H7 (cell line): ENCODE measurements around the gene TFCP2L1. TPM values are rescaled to one million over a fixed set of nuclear protein-coding genes. Genes with fewer than 3 reads are reported as not detected.

ENCODE experiments used
- DNase-seq: peaks from one replicate; pipeline ENCODE4 v3.0.0; 2012
- H3K27me3 ChIP-seq: 2 replicates; pipeline ENCODE4 v1.6.0; 2011; ENCODE audit warnings: mild to moderate bottlenecking, low read length; ENCODE audit not compliant: control insufficient read depth, insufficient read depth
- H3K36me3 ChIP-seq: replicated peaks from 2 replicates; pipeline ENCODE4 v1.5.1; 2011; ENCODE audit warnings: low read length; ENCODE audit not compliant: control insufficient read depth, insufficient read depth
- H3K4me3 ChIP-seq: 2 replicates; pipeline ENCODE4 v1.5.1; 2011; ENCODE audit warnings: low read depth, mild to moderate bottlenecking, control low read depth, low read length, moderate library complexity; ENCODE audit not compliant: insufficient read depth
- total RNA-seq: library from RNA; depleted of rRNA; stranded (reverse); fragments of >200 nt; shearing (Covaris generic); gene quantifications from 2 replicates; pipeline ENCODE4 v1.2.3, GENCODE V29; 2014

TFCP2L1 gene
- total RNA-seq, 1 experiment from 2014 or later: 1.2 TPM

GRCh38 chr2:121263996-121264715 lies 20.8 kb downstream of the TFCP2L1 start:
- no peak overlapping the region for H3K4me3 ChIP-seq
- H3K27me3 ChIP-seq: no peaks in the 10 kb centered on the region
- H3K36me3 ChIP-seq: no peaks in the 10 kb centered on the region
- peak; percentile 62 for DNase-seq

GRCh38 chr2:121260370-121261154 lies 24.4 kb downstream of the TFCP2L1 start:
- Histone ChIP-seq H3K27me3 (no peaks in the 10 kb centered on the region), H3K4me3 (no peak overlapping the region), H3K36me3 (no peaks in the 10 kb centered on the region)
- no peak for DNase-seq

GRCh38 chr2:121258051-121258450 lies 27.0 kb downstream of the TFCP2L1 start:
- Histone ChIP-seq H3K36me3 (no peaks in the 10 kb centered on the region), H3K4me3 (no peak overlapping the region), H3K27me3 (no peaks in the 10 kb centered on the region)
- DNase-seq: no peak

GRCh38 chr2:121257480-121257840 lies 27.5 kb downstream of the TFCP2L1 start:
- no peak overlapping the region for H3K4me3 ChIP-seq
- DNase-seq: no peak
- H3K36me3 ChIP-seq: no peaks in the 10 kb centered on the region
- no peaks in the 10 kb centered on the region for H3K27me3 ChIP-seq

- peak; percentile 62 for DNase-seq
- Histone ChIP-seq H3K4me3 (no peak overlapping the region), H3K36me3 (no peaks in the 10 kb centered on the region), H3K27me3 (no peaks in the 10 kb centered on the region)
Observed at GRCh38 chr2:121256720-121257479, 28.1 kb downstream of the TFCP2L1 start.

GRCh38 chr2:121255358-121255757 lies 29.6 kb downstream of the TFCP2L1 start:
- H3K27me3 ChIP-seq: no peaks in the 10 kb centered on the region
- DNase-seq: no peak
- H3K4me3 ChIP-seq: no peak overlapping the region
- no peaks in the 10 kb centered on the region for H3K36me3 ChIP-seq

- DNase-seq: no peak
- no peaks in the 10 kb centered on the region for H3K27me3 ChIP-seq
Observed at GRCh38 chr2:121254748-121255147, 30.3 kb downstream of the TFCP2L1 start.

GRCh38 chr2:121253674-121254240 lies 31.2 kb downstream of the TFCP2L1 start:
- DNase-seq: no peak
- no peaks in the 10 kb centered on the region for H3K36me3 ChIP-seq
- H3K4me3 ChIP-seq: no peak overlapping the region

More at GRCh38 chr2:121254748-121255147, 30.3 kb downstream of the TFCP2L1 start:
- H3K4me3 ChIP-seq: no peak overlapping the region
- H3K36me3 ChIP-seq: no peaks in the 10 kb centered on the region

GRCh38 chr2:121253021-121253673 lies 31.9 kb downstream of the TFCP2L1 start:
- no peaks in the 10 kb centered on the region for H3K27me3 ChIP-seq
- no peak for DNase-seq
- H3K36me3 ChIP-seq: no peaks in the 10 kb centered on the region

More at GRCh38 chr2:121253674-121254240, 31.2 kb downstream of the TFCP2L1 start:
- H3K27me3 ChIP-seq: no peaks in the 10 kb centered on the region

GRCh38 chr2:121251497-121251896 lies 33.5 kb downstream of the TFCP2L1 start:
- DNase-seq: no peak
- Histone ChIP-seq H3K36me3 (no peaks in the 10 kb centered on the region), H3K4me3 (no peak overlapping the region), H3K27me3 (no peaks in the 10 kb centered on the region)

More at GRCh38 chr2:121253021-121253673, 31.9 kb downstream of the TFCP2L1 start:
- H3K4me3 ChIP-seq: no peak overlapping the region

- peak; percentile 84 for DNase-seq
- Histone ChIP-seq H3K27me3 (no peaks in the 10 kb centered on the region), H3K4me3 (no peak overlapping the region), H3K36me3 (no peaks in the 10 kb centered on the region)
Observed at GRCh38 chr2:121248766-121249343, 36.1 kb downstream of the TFCP2L1 start.

- Histone ChIP-seq H3K4me3 (no peak overlapping the region), H3K27me3 (no peaks in the 10 kb centered on the region), H3K36me3 (no peaks in the 10 kb centered on the region)
- no peak for DNase-seq
Observed at GRCh38 chr2:121247971-121248370, 37.0 kb downstream of the TFCP2L1 start.

- no peak for DNase-seq
- Histone ChIP-seq H3K36me3 (no peaks in the 10 kb centered on the region), H3K27me3 (no peaks in the 10 kb centered on the region), H3K4me3 (no peak overlapping the region)
Observed at GRCh38 chr2:121247534-121247933, 37.5 kb downstream of the TFCP2L1 start.
